ENCODE data around the gene ATP5PD. TPM values are rescaled to one million over a fixed set of nuclear protein-coding genes. Genes with fewer than 3 reads are reported as not detected.
"Not testable (repeated sequence)": the region's sequence is repeated elsewhere in the genome, so short reads cannot be mapped to it uniquely, and the experiment has no call there.

The ATP5PD gene
- total and polyA plus RNA-seq, 2 of the 8 experiments (the other 6 are each of a cell fraction or from before 2014, with no cell fraction given): 335 to 407 TPM

GRCh38 chr17:75026650-75027049 is 20.1 kb downstream of the ATP5PD start:
- H3K4me3 ChIP-seq (ENCODE audit: extremely low read depth in 1 of 4, insufficient read depth in 2 of 4, low read depth in 3 of 4, low read length in 4 of 4); H2AFZ ChIP-seq (ENCODE audit: low read length); H2BK15ac ChIP-seq (ENCODE audit: low read length); H3K56ac ChIP-seq (replicated peaks; ENCODE audit: insufficient read length, low read depth, low read length); H4K8ac ChIP-seq (ENCODE audit: extremely low read depth, insufficient read depth, low read length); H2BK20ac ChIP-seq (ENCODE audit: low read length); H2BK12ac ChIP-seq (ENCODE audit: low read depth, low read length); H3K4ac ChIP-seq (replicated peaks; ENCODE audit: insufficient read length, low read depth, low read length); POLR2A ChIA-PET (ENCODE audit: partially characterized antibody); H3K18ac ChIP-seq (ENCODE audit: extremely low read depth, low read length); H3K36me3 ChIP-seq (ENCODE audit: control insufficient read depth in 2 of 4, insufficient read depth in 4 of 4, low read length in 3 of 4); H4K5ac ChIP-seq (ENCODE audit: insufficient read length, low read depth, low read length); FAIRE-seq; H3K23ac ChIP-seq (ENCODE audit: insufficient read length); H3K27me3 ChIP-seq (replicated peaks in 1 of 4; ENCODE audit: control insufficient read depth in 3 of 4, extremely low read depth in 1 of 4, insufficient read depth in 3 of 4, low read length in 3 of 4); DNase-seq (ENCODE audit: low read depth in 1 of 2, low spot score in 2 of 2); H4K20me1 ChIP-seq (replicated peaks in 1 of 2; ENCODE audit: control insufficient read depth in 1 of 2, insufficient read depth in 2 of 2, low read length in 2 of 2); H2BK120ac ChIP-seq (replicated peaks; ENCODE audit: low read depth, low read length); H3K14ac ChIP-seq (ENCODE audit: insufficient read length); H3K23me2 ChIP-seq (ENCODE audit: low read depth, low read length); H3K79me1 ChIP-seq (ENCODE audit: low read depth, low read length); H3K9ac ChIP-seq (replicated peaks in 1 of 4; ENCODE audit: extremely low read depth in 1 of 4, low read depth in 3 of 4, low read length in 3 of 4); H3K79me2 ChIP-seq (ENCODE audit: control insufficient read depth in 1 of 2, insufficient read depth in 2 of 2, low read length in 2 of 2); H4K91ac ChIP-seq (replicated peaks; ENCODE audit: insufficient read length, low read length); H3K4me1 ChIP-seq (replicated peaks in 1 of 4; ENCODE audit: control insufficient read depth in 3 of 4, insufficient read depth in 4 of 4, low read length in 3 of 4); H3K27ac ChIP-seq (ENCODE audit: low read depth, low read length); H2AK5ac ChIP-seq (ENCODE audit: low read depth, low read length); H2BK5ac ChIP-seq (ENCODE audit: low read depth, low read length); H3K4me2 ChIP-seq (ENCODE audit: insufficient read depth in 1 of 2, low read depth in 2 of 2, low read length in 2 of 2): not testable (repeated sequence)
- CTCF ChIA-PET (ENCODE audit: partially characterized antibody): interaction anchor here (1.7 to 4.7 kb wide), 3 partner anchors 9 to 65 kb away, joined by 3 to 23 read pairs (median 15); partner anchors contain the start of gene CDR2L
- 96% methylated on average over 2 of the region's 2 CpGs; no CpG with 5 or more reads in 1 of the 2 experiments for WGBS, 2 experiments (ENCODE audit: extremely low coverage in 1 of 2, insufficient coverage in 1 of 2, insufficient read length in 1 of 2, insufficient replicate concordance in 2 of 2, low coverage in 1 of 2, low lambda C conversion rate in 2 of 2, missing lambda C conversion rate in 1 of 2)
- H3K9me3 ChIP-seq (ENCODE audit: insufficient read depth in 2 of 2, low read depth in 1 of 2, low read length in 1 of 2): peaks cover 8 to 10% of the 10 kb centered on the region in 2 experiments

- peaks cover 3 to 22% (median 15%) of the 10 kb centered on the region in 4 experiments; a peak in 7 of 8 replicates for H3K36me3 ChIP-seq (ENCODE audit: control insufficient read depth in 2 of 4, insufficient read depth in 4 of 4, low read length in 3 of 4)
- not testable (repeated sequence) for H2BK20ac ChIP-seq (ENCODE audit: low read length); H4K5ac ChIP-seq (ENCODE audit: insufficient read length, low read depth, low read length); H3K79me1 ChIP-seq (ENCODE audit: low read depth, low read length); DNase-seq (ENCODE audit: low read depth in 1 of 2, low spot score in 2 of 2); FAIRE-seq; H2BK5ac ChIP-seq (ENCODE audit: low read depth, low read length); H4K91ac ChIP-seq (replicated peaks; ENCODE audit: insufficient read length, low read length); H2AFZ ChIP-seq (ENCODE audit: low read length); H3K27ac ChIP-seq (ENCODE audit: low read depth, low read length); H3K23ac ChIP-seq (ENCODE audit: insufficient read length); H3K23me2 ChIP-seq (ENCODE audit: low read depth, low read length); H2BK120ac ChIP-seq (replicated peaks; ENCODE audit: low read depth, low read length); H2BK15ac ChIP-seq (ENCODE audit: low read length); H3K4me1 ChIP-seq (replicated peaks in 1 of 4; ENCODE audit: control insufficient read depth in 3 of 4, insufficient read depth in 4 of 4, low read length in 3 of 4); H3K14ac ChIP-seq (ENCODE audit: insufficient read length); H4K8ac ChIP-seq (ENCODE audit: extremely low read depth, insufficient read depth, low read length); H2BK12ac ChIP-seq (ENCODE audit: low read depth, low read length); H3K56ac ChIP-seq (replicated peaks; ENCODE audit: insufficient read length, low read depth, low read length); H3K4me3 ChIP-seq (ENCODE audit: extremely low read depth in 1 of 4, insufficient read depth in 2 of 4, low read depth in 3 of 4, low read length in 4 of 4); H3K9ac ChIP-seq (replicated peaks in 1 of 4; ENCODE audit: extremely low read depth in 1 of 4, low read depth in 3 of 4, low read length in 3 of 4); H3K4me2 ChIP-seq (ENCODE audit: insufficient read depth in 1 of 2, low read depth in 2 of 2, low read length in 2 of 2); H4K20me1 ChIP-seq (replicated peaks in 1 of 2; ENCODE audit: control insufficient read depth in 1 of 2, insufficient read depth in 2 of 2, low read length in 2 of 2); H3K18ac ChIP-seq (ENCODE audit: extremely low read depth, low read length); H3K79me2 ChIP-seq (ENCODE audit: control insufficient read depth in 1 of 2, insufficient read depth in 2 of 2, low read length in 2 of 2); H3K4ac ChIP-seq (replicated peaks; ENCODE audit: insufficient read length, low read depth, low read length); H3K27me3 ChIP-seq (replicated peaks in 1 of 4; ENCODE audit: control insufficient read depth in 3 of 4, extremely low read depth in 1 of 4, insufficient read depth in 3 of 4, low read length in 3 of 4); H3K9me3 ChIP-seq (ENCODE audit: insufficient read depth in 2 of 2, low read depth in 1 of 2, low read length in 1 of 2); H2AK5ac ChIP-seq (ENCODE audit: low read depth, low read length)
- WGBS, 2 experiments (ENCODE audit: extremely low coverage in 1 of 2, insufficient coverage in 1 of 2, insufficient read length in 1 of 2, insufficient replicate concordance in 2 of 2, low coverage in 1 of 2, low lambda C conversion rate in 2 of 2, missing lambda C conversion rate in 1 of 2): 96% methylated on average over 9 of the region's 9 CpGs; no CpG with 5 or more reads in 1 of the 2 experiments
- ChIA-PET CTCF (ENCODE audit: partially characterized antibody) (interaction anchor here (0.6 to 4.7 kb wide), 14 partner anchors 9 to 387 kb away, joined by 3 to 23 read pairs (median 4); partner anchors contain the start of genes CDR2L, OTOP2 and USH1G), POLR2A (ENCODE audit: partially characterized antibody) (interaction anchor here (1.1 to 4.2 kb wide), 3 partner anchors 10 to 21 kb away, joined by 5 to 48 read pairs (median 7); partner anchors contain the start of genes ATP5PD, KCTD2 and MRPL58)
Observed at GRCh38 chr17:75025398-75025734, 21.4 kb downstream of the ATP5PD start.
